ENCODE results near the gene CSPG5. TPM values are rescaled to one million over a fixed set of nuclear protein-coding genes. Genes with fewer than 3 reads are reported as not detected.

The CSPG5 gene
- total and polyA plus RNA-seq, 4 donors: 7.7 to 24.9 (median 10.8) TPM

DNA sequence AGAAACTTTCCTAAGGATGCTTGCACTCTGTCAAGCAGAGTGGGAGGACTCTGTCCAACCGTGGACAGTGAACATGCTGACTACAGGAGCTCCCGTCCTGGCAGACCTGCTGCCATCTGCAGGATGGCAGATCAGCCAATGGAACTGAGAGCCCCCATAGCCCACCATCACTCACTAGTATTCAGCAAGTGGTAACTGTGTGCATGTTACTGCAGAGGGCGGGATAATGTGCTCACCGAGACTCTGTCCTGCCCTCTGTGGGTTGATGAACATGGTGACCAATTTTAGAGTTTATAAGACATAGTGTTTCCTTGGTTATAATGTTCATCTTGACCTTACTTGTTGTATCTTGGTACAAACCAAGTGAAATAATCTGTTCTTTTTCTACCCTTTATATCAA lies 11.5 kb downstream of the CSPG5 start:
- TF ChIP-seq CTCF (IDR thresholded peaks at IDR 0.05; ENCODE audit: control extremely low read depth, extremely low read depth): no peak
- 81 to 86% methylated on average over 4 of the region's 4 CpGs for WGBS, 2 donors
- H3K4me3 ChIP-seq: no peak overlapping the region

GRCh38 chr3:47566667-47567066 lies 12.0 kb downstream of the CSPG5 start:
- no peak overlapping the region for H3K9ac ChIP-seq (ENCODE audit: insufficient read depth in 1 of 2, low read length in 2 of 2)
- H3K4me1 ChIP-seq (ENCODE audit: control insufficient read depth in 5 of 5, insufficient read depth in 5 of 5, low read length in 5 of 5): no peaks in the 10 kb centered on the region
- no peak overlapping the region for H3K4me3 ChIP-seq
- no peaks in the 10 kb centered on the region for H3K36me3 ChIP-seq (ENCODE audit: control insufficient read depth in 4 of 4, insufficient read depth in 4 of 4, low read length in 4 of 4)
- H3K27ac ChIP-seq (ENCODE audit: low read depth in 1 of 2, low read length in 1 of 2): no peak overlapping the region
- H3K9me3 ChIP-seq (ENCODE audit: control insufficient read depth in 4 of 4, insufficient read depth in 3 of 4, low read length in 3 of 4): no peaks in the 10 kb centered on the region
- DNase-seq (no peak), ATAC-seq (ENCODE audit: insufficient read depth, low FRiP score) (no peak)
- no peaks in the 10 kb centered on the region for H3K27me3 ChIP-seq (ENCODE audit: control insufficient read depth in 3 of 3, insufficient read depth in 3 of 3, low read length in 2 of 3)
- TF ChIP-seq CTCF (IDR thresholded peaks at IDR 0.05; ENCODE audit: control extremely low read depth, extremely low read depth): no peak
- WGBS, 2 donors: 90 to 96% methylated on average over 9 of the region's 9 CpGs

More for the DNA sequence above, 11.5 kb downstream of the CSPG5 start:
- ATAC-seq (ENCODE audit: insufficient read depth, low FRiP score): no peak
- no peaks in the 10 kb centered on the region for H3K36me3 ChIP-seq (ENCODE audit: control insufficient read depth in 4 of 4, insufficient read depth in 4 of 4, low read length in 4 of 4)
- H3K9ac ChIP-seq (ENCODE audit: insufficient read depth in 1 of 2, low read length in 2 of 2): no peak overlapping the region
- H3K9me3 ChIP-seq (ENCODE audit: control insufficient read depth in 4 of 4, insufficient read depth in 3 of 4, low read length in 3 of 4): no peaks in the 10 kb centered on the region
- no peak for DNase-seq
- no peak overlapping the region for H3K27ac ChIP-seq (ENCODE audit: low read depth in 1 of 2, low read length in 1 of 2)
- H3K4me1 ChIP-seq (ENCODE audit: control insufficient read depth in 5 of 5, insufficient read depth in 5 of 5, low read length in 5 of 5): no peaks in the 10 kb centered on the region
- H3K27me3 ChIP-seq (ENCODE audit: control insufficient read depth in 3 of 3, insufficient read depth in 3 of 3, low read length in 2 of 3): no peaks in the 10 kb centered on the region

- no peaks in the 10 kb centered on the region for H3K36me3 ChIP-seq (ENCODE audit: control insufficient read depth in 4 of 4, insufficient read depth in 4 of 4, low read length in 4 of 4)
- H3K4me3 ChIP-seq: no peak overlapping the region
- H3K9ac ChIP-seq (ENCODE audit: insufficient read depth in 1 of 2, low read length in 2 of 2): no peak overlapping the region
- no peak for DNase-seq
- ATAC-seq (ENCODE audit: insufficient read depth, low FRiP score): no peak
- no peaks in the 10 kb centered on the region for H3K4me1 ChIP-seq (ENCODE audit: control insufficient read depth in 5 of 5, insufficient read depth in 5 of 5, low read length in 5 of 5)
- no peaks in the 10 kb centered on the region for H3K9me3 ChIP-seq (ENCODE audit: control insufficient read depth in 4 of 4, insufficient read depth in 3 of 4, low read length in 3 of 4)
- no peak for TF ChIP-seq CTCF (IDR thresholded peaks at IDR 0.05; ENCODE audit: control extremely low read depth, extremely low read depth)
- WGBS, 2 donors: 81 to 86% methylated on average over 19 of the region's 19 CpGs
- no peak overlapping the region for H3K27ac ChIP-seq (ENCODE audit: low read depth in 1 of 2, low read length in 1 of 2)
- no peaks in the 10 kb centered on the region for H3K27me3 ChIP-seq (ENCODE audit: control insufficient read depth in 3 of 3, insufficient read depth in 3 of 3, low read length in 2 of 3)
Observed at GRCh38 chr3:47565734-47566550, 12.7 kb downstream of the CSPG5 start.
